ENCODE data around the gene ELMOD1.

GRCh38 chr11:107675902-107676301 lies 85.0 kb downstream of the ELMOD1 start:
- TF ChIP-seq CTCF (IDR thresholded peaks at IDR 0.05; ENCODE audit: low read depth, low read length) (no peak), EZH2phosphoT487 (IDR thresholded peaks at IDR 0.05; ENCODE audit: low read depth) (no peak)

All from OCI-LY3 (cell line).